ENCODE results near the gene VWA7. TPM values are rescaled to one million over a fixed set of nuclear protein-coding genes. Genes with fewer than 3 reads are reported as not detected.

The VWA7 gene
- total RNA-seq, 2 donors from 2014 or later: 0.68 to 0.78 TPM

GRCh38 chr6:31740397-31741223, 36.5 kb downstream of the VWA7 start:
- Histone ChIP-seq H3K36me3 (no peaks in the 10 kb centered on the region), H3K4me3 (peak overlapping the region; percentile 94), H3K4me1 (ENCODE audit: control insufficient read depth in 1 of 2, low read depth in 2 of 2) (peaks cover 12 to 28% of the 10 kb centered on the region in 2 donors), H3K27ac (no peak overlapping the region), H3K27me3 (replicated peaks; ENCODE audit: insufficient read depth) (no peaks in the 10 kb centered on the region), H3K9me3 (no peaks in the 10 kb centered on the region)
- TF ChIP-seq CTCF (IDR thresholded peaks at IDR 0.05): no peak
- DNase-seq (ENCODE audit: low spot score): no peak
- no peak for ATAC-seq (ENCODE audit: insufficient number of reproducible peaks, low FRiP score, low read depth)

- no peaks in the 10 kb centered on the region for H3K9me3 ChIP-seq
- H3K4me3 ChIP-seq: peak within 1 kb of the TSS; percentile 94
- no peaks in the 10 kb centered on the region for H3K36me3 ChIP-seq
- ATAC-seq (ENCODE audit: insufficient number of reproducible peaks, low FRiP score, low read depth) (peak; percentile 91), DNase-seq (ENCODE audit: low spot score) (peak; percentile 95)
- H3K4me1 ChIP-seq (ENCODE audit: control insufficient read depth in 1 of 2, low read depth in 2 of 2): peaks cover 12 to 28% of the 10 kb centered on the region in 2 donors
- no peak for TF ChIP-seq CTCF (IDR thresholded peaks at IDR 0.05)
- H3K27me3 ChIP-seq (replicated peaks; ENCODE audit: insufficient read depth): no peaks in the 10 kb centered on the region
- H3K27ac ChIP-seq: no peak within 1 kb of the TSS
Observed at GRCh38 chr6:31739639-31740396, 37.3 kb downstream of the VWA7 start, which contains the start of gene MSH5. Gene MSH5, plus strand, starts transcription at chr6:31740005. Its CDS starts 462 bp downstream, at chr6:31740467.

GRCh38 chr6:31737991-31738979, 38.8 kb downstream of the VWA7 start:
- Histone ChIP-seq H3K27ac (peak overlapping the region in 1 of 2 donors; percentile 96), H3K9me3 (no peaks in the 10 kb centered on the region), H3K4me3 (peak overlapping the region; percentile 13), H3K27me3 (replicated peaks; ENCODE audit: insufficient read depth) (no peaks in the 10 kb centered on the region), H3K4me1 (ENCODE audit: control insufficient read depth in 1 of 2, low read depth in 2 of 2) (peaks cover 21 to 43% of the 10 kb centered on the region in 2 donors), H3K36me3 (peaks cover 6% of the 10 kb centered on the region)
- no peak for DNase-seq (ENCODE audit: low spot score)
- TF ChIP-seq CTCF (IDR thresholded peaks at IDR 0.05): no peak
- ATAC-seq (ENCODE audit: insufficient number of reproducible peaks, low FRiP score, low read depth): no peak

- peaks cover 21 to 46% of the 10 kb centered on the region in 2 donors for H3K4me1 ChIP-seq (ENCODE audit: control insufficient read depth in 1 of 2, low read depth in 2 of 2)
- H3K27ac ChIP-seq: peak overlapping the region in 1 of 2 donors; percentile 96
- peak overlapping the region; percentile 92 for H3K4me3 ChIP-seq
- H3K27me3 ChIP-seq (replicated peaks; ENCODE audit: insufficient read depth): no peaks in the 10 kb centered on the region
- H3K9me3 ChIP-seq: no peaks in the 10 kb centered on the region
- DNase-seq (ENCODE audit: low spot score) (no peak), ATAC-seq (ENCODE audit: insufficient number of reproducible peaks, low FRiP score, low read depth) (no peak)
- no peak for TF ChIP-seq CTCF (IDR thresholded peaks at IDR 0.05)
- H3K36me3 ChIP-seq: peaks cover 13% of the 10 kb centered on the region
Observed at GRCh38 chr6:31737315-31737990, 39.7 kb downstream of the VWA7 start.
